IMR-90 (cell line): ENCODE measurements around the gene DNAJC5. TPM values are rescaled to one million over a fixed set of nuclear protein-coding genes. Genes with fewer than 3 reads are reported as not detected.
A peak's percentile ranks its signal among the peaks of the same experiment; 100 is the strongest.

Experiments used
- ATAC-seq: fragments of 200-7000 bp; cut with Tn5 transposase; 2 replicates; pipeline ENCODE4 v1.9.1; 2020; ENCODE audit warnings: low read depth, mild to moderate bottlenecking, moderate library complexity
- BruUV-seq: library from RNA; stranded (reverse); fragments of 400-500 nt; replicated peaks from 2 replicates; lab custom pipeline; 2021; lab: Mats Ljungman, UMichigan
- CTCF ChIA-PET: fragments of 300-600 bp; formaldehyde crosslinking; extraction: SDS; loops from one replicate; lab custom pipeline; 2021; ENCODE audit warnings: antibody characterized with exemption; lab: Yijun Ruan, JAX
- POLR2A ChIA-PET: fragments of 300-600 bp; sonication (Branson Sonifier 250); formaldehyde crosslinking; loops from one replicate; lab custom pipeline; 2022; ENCODE audit warnings: antibody characterized with exemption; ENCODE audit not compliant: unreplicated experiment; lab: Charles Lee
- DNase-seq: peaks from one replicate; pipeline ENCODE4 v3.0.0; 2013
- H2AFZ ChIP-seq: replicated peaks from 2 replicates; pipeline ENCODE3; 2013; ENCODE audit warnings: low read length, mild to moderate bottlenecking; ENCODE audit not compliant: poor library complexity
- H2AK5ac ChIP-seq: 2 replicates; pipeline ENCODE4 v1.6.1; 2013; ENCODE audit warnings: low read depth, low read length, inconsistent platforms
- H2AK9ac ChIP-seq: replicated peaks from 2 replicates; pipeline ENCODE3; 2013; ENCODE audit warnings: mild to moderate bottlenecking, low read depth, low read length, moderate library complexity; ENCODE audit not compliant: poor library complexity
- H2BK120ac ChIP-seq: 2 replicates; pipeline ENCODE4 v1.6.1; 2013; ENCODE audit warnings: low read depth, low read length, inconsistent platforms
- H2BK15ac ChIP-seq: 3 replicates; pipeline ENCODE4 v1.6.1; 2013; ENCODE audit warnings: low read depth, low read length, inconsistent platforms
- H2BK20ac ChIP-seq: 2 replicates; pipeline ENCODE4 v1.6.1; 2013; ENCODE audit warnings: low read depth, mild to moderate bottlenecking, inconsistent platforms, low read length, moderate library complexity
- H2BK5ac ChIP-seq: 2 replicates; pipeline ENCODE4 v1.6.1; 2013; ENCODE audit warnings: mild to moderate bottlenecking, low read depth, low read length, inconsistent platforms; ENCODE audit not compliant: poor library complexity, severe bottlenecking
- H3K14ac ChIP-seq: replicated peaks from 2 replicates; pipeline ENCODE4 v1.6.1; 2013; ENCODE audit warnings: low read depth, low read length, inconsistent platforms
- H3K18ac ChIP-seq: 2 replicates; pipeline ENCODE4 v1.6.1; 2013; ENCODE audit warnings: low read depth, low read length, control low read depth
- H3K23ac ChIP-seq: 2 replicates; pipeline ENCODE4 v1.6.1; 2013; ENCODE audit warnings: low read depth, low read length, inconsistent platforms
- H3K27ac ChIP-seq: 2 replicates; pipeline ENCODE4 v1.5.1; 2013; ENCODE audit warnings: mild to moderate bottlenecking, control low read depth, low read length; ENCODE audit not compliant: insufficient read depth
- H3K27me3 ChIP-seq: 2 replicates; pipeline ENCODE4 v1.6.1; 2013; ENCODE audit warnings: low read length; ENCODE audit not compliant: control insufficient read depth, insufficient read depth
- H3K36me3 ChIP-seq: 2 replicates; pipeline ENCODE4 v1.6.1; 2013; ENCODE audit warnings: low read length, mixed read lengths; ENCODE audit not compliant: control insufficient read depth, insufficient read depth
- H3K4ac ChIP-seq: 2 replicates; pipeline ENCODE4 v1.6.1; 2013; ENCODE audit warnings: low read depth, low read length, inconsistent platforms
- H3K4me1 ChIP-seq: 2 replicates; pipeline ENCODE4 v1.6.1; 2013; ENCODE audit warnings: low read length, mixed read lengths; ENCODE audit not compliant: control insufficient read depth, insufficient read depth
- H3K4me2 ChIP-seq: 2 replicates; pipeline ENCODE4 v1.6.1; 2013; ENCODE audit warnings: low read depth, mild to moderate bottlenecking, control low read depth, low read length, moderate library complexity
- H3K4me3 ChIP-seq: 2 replicates; pipeline ENCODE4 v1.5.1; 2013; ENCODE audit warnings: low read depth, mild to moderate bottlenecking, control low read depth, low read length, moderate library complexity; ENCODE audit not compliant: insufficient read depth
- H3K56ac ChIP-seq: 2 replicates; pipeline ENCODE4 v1.6.1; 2013; ENCODE audit warnings: low read length, inconsistent platforms; ENCODE audit not compliant: insufficient read depth; ENCODE audit errors: extremely low read depth
- H3K79me1 ChIP-seq, 2 experiments: 2 replicates each; pipeline ENCODE4 v1.6.1; 2013; ENCODE audit warnings: low read length in 2 of 2, inconsistent platforms in 1 of 2, low read depth in 1 of 2
- H3K9ac ChIP-seq: 2 replicates; pipeline ENCODE4 v1.6.1; 2013; ENCODE audit warnings: low read depth, low read length, control low read depth
- H3K9me1 ChIP-seq: 2 replicates; pipeline ENCODE4 v1.6.1; 2013; ENCODE audit warnings: low read length, inconsistent platforms; ENCODE audit not compliant: insufficient read depth
- H3K9me3 ChIP-seq: 2 replicates; pipeline ENCODE4 v1.6.1; 2013; ENCODE audit warnings: low read length; ENCODE audit not compliant: control insufficient read depth, insufficient read depth
- H4K20me1 ChIP-seq: 2 replicates; pipeline ENCODE4 v1.6.1; 2013; ENCODE audit warnings: low read length, inconsistent platforms; ENCODE audit not compliant: insufficient read depth
- H4K5ac ChIP-seq: 2 replicates; pipeline ENCODE4 v1.6.1; 2013; ENCODE audit warnings: mild to moderate bottlenecking, low read depth, low read length, control low read depth
- H4K8ac ChIP-seq, 2 experiments: 2 replicates each; pipeline ENCODE4 v1.6.1; 2013; ENCODE audit warnings: low read depth in 2 of 2, low read length in 2 of 2, control low read depth in 1 of 2, inconsistent platforms in 1 of 2
- H4K91ac ChIP-seq: 2 replicates; pipeline ENCODE4 v1.6.1; 2013; ENCODE audit warnings: low read depth, low read length, inconsistent platforms; ENCODE audit not compliant: insufficient read depth
- BHLHE40 ChIP-seq: fragments of 150-350 bp; IDR thresholded peaks from 2 replicates; pipeline ENCODE4 v1.6.1; 2016; ENCODE audit warnings: mild to moderate bottlenecking, low read depth, low read length
- FOS ChIP-seq: fragments of 150-350 bp; IDR thresholded peaks from 2 replicates; pipeline ENCODE4 v1.6.1; 2016; ENCODE audit warnings: low read depth, low read length
- MAZ ChIP-seq: IDR thresholded peaks from 2 replicates; pipeline ENCODE4 v1.6.1; 2012; ENCODE audit warnings: low read depth, mild to moderate bottlenecking, low read length, improper control_type of control experiment, moderate library complexity, borderline replicate concordance
- MXI1 ChIP-seq: IDR thresholded peaks from 2 replicates; pipeline ENCODE4 v1.6.1; 2012; ENCODE audit warnings: low read depth, mild to moderate bottlenecking, low read length, moderate library complexity, borderline replicate concordance
- POLR2A ChIP-seq: IDR thresholded peaks from 2 replicates; pipeline ENCODE4 v1.6.1; 2012; ENCODE audit warnings: mild to moderate bottlenecking, low read depth, low read length
- WGBS, 2 experiments: methylation state at CpG; one replicate each; pipeline versions ENCODE4 v1.1.5 to v1.1.7; 2013; ENCODE audit warnings: missing lambda C conversion rate in 2 of 2; ENCODE audit not compliant: insufficient read length in 1 of 2; ENCODE audit errors: extremely low coverage in 2 of 2; 5-methylcytosine and 5-hydroxymethylcytosine counted together
- dilution Hi-C: fragments of 300-500 bp; cut with HindIII; formaldehyde crosslinking; loops from one replicate; pipeline ENCODE4 v1.14.3; 2018; ENCODE audit warnings: low sequenced_read_pairs; ENCODE audit not compliant: unreplicated experiment
- in situ Hi-C: fragments of 300-500 bp; cut with MboI; formaldehyde crosslinking; loops from 3 replicates; pipeline ENCODE4 v1.14.3; 2019; ENCODE audit warnings: low sequenced_read_pairs, inconsistent platforms, mixed read lengths
- intact Hi-C: fragments of 100-400 bp; cut with micrococcal nuclease; formaldehyde crosslinking; loops from 2 replicates; pipeline ENCODE4 v1.10.0; 2022
- polyA plus RNA-seq, 3 experiments: library from polyadenylated mRNA; depleted of rRNA; stranded (reverse); fragments of >200 nt; gene quantifications; 2 replicates each; pipeline ENCODE4 v1.2.3, GENCODE V29; 2012; ENCODE audit warnings: low replicate concordance in 1 of 3
- total RNA-seq: library from RNA; depleted of rRNA; stranded (reverse); fragments of >200 nt; gene quantifications from 2 replicates; pipeline ENCODE4 v1.2.3, GENCODE V29; 2012
- TF ChIP-seq, protein P1 (sequence below): fragments of 150-350 bp; IDR thresholded peaks from 2 replicates; pipeline ENCODE4 v1.6.1; 2017; ENCODE audit warnings: mild to moderate bottlenecking, antibody characterized with exemption, low read length, low read depth

DNAJC5 gene
- total and polyA plus RNA-seq, 2 of the 4 experiments (the other 2 are of a cell fraction): 35.6 to 45.2 TPM

GRCh38 chr20:63955827-63956663 lies 61.1 kb downstream of the DNAJC5 start, which contains the start of gene UCKL1:
Gene UCKL1 (minus strand): TSS chr20:63956416. CDS start chr20:63956372, 44 bp downstream.
- H2AK9ac ChIP-seq: peak within 1 kb of the TSS; percentile 96
- TF ChIP-seq, protein P1, sequence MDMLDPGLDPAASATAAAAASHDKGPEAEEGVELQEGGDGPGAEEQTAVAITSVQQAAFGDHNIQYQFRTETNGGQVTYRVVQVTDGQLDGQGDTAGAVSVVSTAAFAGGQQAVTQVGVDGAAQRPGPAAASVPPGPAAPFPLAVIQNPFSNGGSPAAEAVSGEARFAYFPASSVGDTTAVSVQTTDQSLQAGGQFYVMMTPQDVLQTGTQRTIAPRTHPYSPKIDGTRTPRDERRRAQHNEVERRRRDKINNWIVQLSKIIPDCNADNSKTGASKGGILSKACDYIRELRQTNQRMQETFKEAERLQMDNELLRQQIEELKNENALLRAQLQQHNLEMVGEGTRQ: peak; percentile 90
- TF ChIP-seq MAZ (peak; percentile 58; the same call in 1 of the 2 replicates), POLR2A (peak; percentile 33; the same call in 1 of the 2 replicates), FOS (no peak), BHLHE40 (peak; percentile 89), MXI1 (peak; percentile 95)
- H3K4ac ChIP-seq: peak within 1 kb of the TSS; percentile 99
- H3K79me1 ChIP-seq: peaks cover 3 to 44% of the 10 kb centered on the region in 2 experiments; a peak in 2 of 4 replicates
- peak within 1 kb of the TSS; percentile 97 for H2AFZ ChIP-seq
- peak within 1 kb of the TSS; percentile 53; the same call in 1 of the 3 replicates for H2BK15ac ChIP-seq
- peaks cover 34% of the 10 kb centered on the region for H4K20me1 ChIP-seq
- peak within 1 kb of the TSS; percentile 88 for H3K18ac ChIP-seq
- intact Hi-C loops: loop anchor here (5.0 kb wide), 1 partner anchor 419 kb away; the partner anchor contains the start of gene PTK6
- H3K9me1 ChIP-seq: peaks cover 12% of the 10 kb centered on the region
- peak within 1 kb of the TSS; percentile 100 for H3K9ac ChIP-seq
- peak within 1 kb of the TSS; percentile 95 for H2BK5ac ChIP-seq
- peak within 1 kb of the TSS; percentile 98 for H2AK5ac ChIP-seq
- ChIA-PET POLR2A (interaction anchor here (0.6 to 0.7 kb wide), 2 partner anchors 12 to 298 kb away, joined by 3 read pairs; no protein-coding TSS in a partner anchor), CTCF (interaction anchor here (1.2 kb wide), 1 partner anchor 17 kb away, joined by 3 read pairs; no protein-coding TSS in a partner anchor)
- peak within 1 kb of the TSS; percentile 99 for H3K27ac ChIP-seq
- peak; percentile 79 for ATAC-seq
- H3K23ac ChIP-seq: peak within 1 kb of the TSS; percentile 94
- peak within 1 kb of the TSS; percentile 89 for H3K56ac ChIP-seq
- H2BK120ac ChIP-seq: peak within 1 kb of the TSS; percentile 57; the same call in 1 of the 2 replicates
- no TSS peak for BruUV-seq
- no peaks in the 10 kb centered on the region for H3K27me3 ChIP-seq
- DNase-seq: peak; percentile 91
- H2BK20ac ChIP-seq: no peak within 1 kb of the TSS
- peak within 1 kb of the TSS; percentile 93 for H4K5ac ChIP-seq
- dilution Hi-C loops: no loop called here
- peaks cover 17% of the 10 kb centered on the region; the same call in 1 of the 2 replicates for H3K36me3 ChIP-seq
- no peaks in the 10 kb centered on the region for H3K9me3 ChIP-seq
- peak within 1 kb of the TSS; percentile 89 for H3K4me2 ChIP-seq
- peak within 1 kb of the TSS; percentile 98 for H3K14ac ChIP-seq
- peak within 1 kb of the TSS; percentile 94 for H3K4me3 ChIP-seq
- in situ Hi-C loops: no loop called here
- H4K8ac ChIP-seq: peak within 1 kb of the TSS; percentile 97 to 98
- 0% methylated on average over 75 of the region's 105 CpGs; no CpG with 5 or more reads in 1 of the 2 experiments for WGBS, 2 experiments
- peaks cover 24% of the 10 kb centered on the region for H3K4me1 ChIP-seq
- peak within 1 kb of the TSS; percentile 99 for H4K91ac ChIP-seq
